COLO829 (cell line): ENCODE results near the gene SEMA4D.
"Not testable (repeated sequence)": the region's sequence is repeated elsewhere in the genome, so short reads cannot be mapped to it uniquely, and the experiment has no call there.

Experiments
- DNase-seq: peaks from one replicate; pipeline ENCODE4 v3.0.0; 2012; ENCODE audit warnings: low spot score

The SEMA4D gene

DNA sequence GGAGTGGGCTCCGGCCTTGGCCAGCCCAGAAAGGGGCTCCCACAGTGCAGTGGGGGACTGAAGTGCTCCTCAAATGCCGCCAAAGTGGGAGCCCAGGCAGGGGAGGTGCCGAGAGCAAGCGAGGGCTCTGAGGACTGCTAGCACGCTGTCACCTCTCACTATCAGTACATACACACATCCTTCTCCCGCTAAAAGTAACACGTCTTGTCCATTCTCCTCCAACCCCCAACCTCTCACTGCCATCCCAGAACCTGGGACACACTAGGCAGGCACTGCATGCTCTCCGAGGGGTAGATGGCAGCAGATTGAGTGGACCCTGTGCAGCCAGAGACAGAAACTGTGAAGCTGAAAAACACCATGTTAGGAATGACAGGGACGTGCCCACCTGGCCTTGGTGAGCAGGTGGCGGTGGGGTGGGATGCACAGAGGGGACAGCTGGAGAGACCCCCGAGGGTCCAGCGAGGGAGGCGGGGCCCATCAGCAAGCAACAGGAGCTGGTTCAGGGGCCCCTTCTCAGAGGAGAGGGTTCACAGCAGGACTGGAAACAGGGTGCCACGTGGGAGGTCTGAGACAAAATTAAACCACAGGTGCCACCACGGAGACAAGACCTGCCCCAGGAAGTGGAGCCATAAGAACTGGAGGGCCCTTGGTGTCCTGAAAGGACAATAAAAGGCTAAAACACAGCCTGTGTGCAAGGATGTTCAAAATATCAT, 16.9 kb downstream of the SEMA4D start:
- DNase-seq: no peak

DNA sequence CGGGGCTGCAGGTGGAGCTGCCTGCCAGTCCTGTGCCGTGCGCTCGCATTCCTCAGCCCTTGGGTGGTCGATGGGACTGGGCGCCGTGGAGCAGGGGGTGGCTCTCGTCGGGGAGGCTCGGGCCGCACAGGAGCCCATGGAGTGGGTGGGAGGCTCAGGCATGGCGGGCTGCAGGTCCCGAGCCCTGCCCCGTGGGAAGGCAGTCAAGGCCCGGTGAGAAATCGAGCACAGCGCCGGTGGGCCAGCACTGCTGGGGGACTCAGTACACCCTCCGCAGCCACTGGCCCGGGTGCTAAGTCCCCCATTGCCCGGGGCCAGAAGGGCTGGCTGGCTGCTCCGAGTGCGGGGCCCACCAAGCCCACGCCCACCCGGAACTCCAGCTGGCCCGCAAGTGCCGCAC, 17.5 kb downstream of the SEMA4D start:
- DNase-seq: not testable (repeated sequence)

DNA sequence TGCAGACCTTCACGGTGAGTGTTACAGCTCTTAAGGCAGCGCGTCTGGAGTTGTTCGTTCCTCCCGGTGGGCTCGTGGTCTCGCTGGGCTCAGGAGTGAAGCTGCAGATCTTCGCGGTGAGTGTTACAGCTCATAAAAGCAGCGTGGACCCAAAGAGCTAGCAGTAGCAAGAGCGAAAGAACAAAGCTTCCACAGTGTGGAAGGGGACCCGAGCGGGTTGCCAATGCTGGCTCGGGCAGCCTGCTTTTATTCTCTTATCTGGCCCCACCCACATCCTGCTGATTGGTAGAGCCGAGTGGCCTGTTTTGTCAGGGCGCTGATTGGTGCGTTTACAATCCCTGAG, 18.3 kb downstream of the SEMA4D start:
- DNase-seq: not testable (repeated sequence)

DNA sequence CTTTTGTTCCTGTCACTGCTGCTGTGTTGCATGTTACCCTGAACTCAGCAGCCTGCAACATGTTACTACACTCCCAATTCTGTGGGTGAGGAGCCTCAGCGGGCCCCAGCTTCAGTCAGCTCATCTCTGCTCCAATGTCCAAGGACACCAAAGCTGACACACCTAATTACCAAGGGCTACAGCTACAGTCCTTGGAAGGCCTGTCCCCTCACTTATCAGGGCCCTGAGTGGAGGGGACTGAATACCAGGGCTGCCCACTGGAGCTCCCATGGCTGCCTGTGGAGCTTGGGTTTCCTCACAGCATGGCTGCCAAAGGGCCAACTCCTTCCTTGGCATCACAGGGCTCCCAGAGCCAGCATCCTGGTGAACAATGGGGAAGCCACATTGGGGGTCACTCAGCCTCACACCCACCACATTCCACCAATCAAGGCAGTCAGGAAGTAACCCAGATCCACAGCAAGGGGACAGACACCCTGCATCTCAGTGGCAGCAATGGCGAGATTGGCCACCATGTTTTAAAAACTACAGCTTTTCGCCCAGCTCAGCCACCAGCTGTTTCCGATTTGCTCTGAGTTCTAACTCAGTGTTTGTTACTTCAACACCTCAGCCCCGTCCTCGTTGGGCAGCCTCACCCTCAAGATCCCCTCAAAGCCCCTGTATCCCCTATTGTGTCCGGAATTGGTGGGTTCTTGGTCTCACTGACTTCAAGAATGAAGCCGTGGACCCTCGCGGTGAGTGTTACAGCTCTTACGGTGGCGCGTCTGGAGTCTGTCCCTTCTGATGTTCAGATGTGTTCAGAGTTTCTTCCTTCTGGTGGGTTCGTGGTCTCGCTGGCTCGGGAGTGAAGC, 18.9 kb downstream of the SEMA4D start:
- no peak for DNase-seq

DNA sequence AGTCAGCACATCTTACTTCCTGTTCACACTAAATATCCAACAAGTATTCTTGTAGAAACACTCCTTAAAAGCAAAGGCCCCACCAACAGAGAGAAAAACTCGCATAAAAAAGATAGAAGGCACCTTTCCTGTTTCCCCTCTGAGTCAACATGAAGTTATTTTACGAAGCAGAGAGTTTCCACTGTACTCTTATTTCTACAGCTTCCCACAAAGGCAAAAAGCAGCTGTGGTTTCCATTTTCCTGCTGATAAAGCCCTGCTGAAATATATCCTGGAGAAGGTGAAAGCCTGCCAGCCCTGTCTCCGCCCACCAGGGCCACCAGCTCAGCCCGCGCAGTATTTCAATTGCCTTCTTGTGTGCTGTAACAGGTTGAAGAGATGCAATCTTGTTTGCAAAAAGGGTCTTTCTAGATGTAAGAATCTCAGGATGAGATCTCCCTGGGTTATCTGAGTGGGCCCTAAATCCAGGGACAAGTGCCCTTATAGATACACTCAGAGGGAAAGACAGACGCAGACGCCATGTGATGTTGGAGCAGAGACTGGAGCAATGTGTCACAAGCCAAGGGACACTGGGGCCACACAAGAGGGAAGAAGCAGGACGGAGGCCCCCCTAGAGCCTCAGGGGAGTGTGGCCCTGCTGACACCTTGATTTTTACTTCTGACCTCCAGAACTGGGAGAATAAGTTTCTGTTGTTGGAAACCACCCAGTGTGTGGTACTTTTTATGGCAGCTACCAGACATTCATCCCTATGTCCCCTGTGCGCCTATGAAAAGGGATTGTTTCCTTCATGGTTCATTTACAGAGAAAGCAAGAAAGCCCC, 19.9 kb downstream of the SEMA4D start:
- peak; percentile 18 for DNase-seq

DNA sequence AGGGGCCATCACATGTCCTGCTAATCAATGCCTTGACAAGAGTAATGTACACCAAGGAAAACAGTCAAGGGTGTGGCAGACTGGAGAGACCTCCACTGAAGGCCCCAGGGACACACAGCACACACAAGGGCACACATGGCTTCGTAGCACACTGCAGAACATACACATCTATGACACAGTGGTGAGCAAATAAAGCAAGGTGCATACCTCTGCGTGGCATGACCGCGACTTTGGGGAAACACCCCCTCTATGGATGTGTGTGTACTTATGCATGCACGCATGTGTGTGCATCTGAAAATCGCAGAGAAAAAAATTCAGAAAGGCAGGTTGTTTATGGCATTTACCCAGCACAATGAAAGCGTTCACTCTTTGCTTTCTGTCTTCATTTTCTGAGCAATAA, 20.5 kb downstream of the SEMA4D start:
- no peak for DNase-seq

DNA sequence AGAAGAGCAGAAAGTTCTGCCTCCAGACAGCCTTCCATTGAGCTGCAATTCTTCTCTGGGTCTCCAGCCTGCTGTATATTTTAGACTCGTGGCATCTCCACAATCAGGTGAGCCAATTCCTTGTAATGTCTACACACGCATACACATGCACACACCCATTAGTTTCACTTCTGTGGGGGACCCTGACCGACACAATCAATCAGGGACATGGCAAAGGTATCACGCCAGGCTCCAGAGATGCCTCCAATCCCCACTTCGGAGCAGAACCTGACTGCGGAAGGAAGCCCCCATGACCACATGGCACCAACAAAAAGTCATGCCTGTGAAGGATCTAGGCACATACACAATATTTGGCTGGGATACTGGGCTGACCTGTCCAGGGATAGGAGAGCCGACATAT, 21.4 kb downstream of the SEMA4D start:
- DNase-seq: no peak

DNA sequence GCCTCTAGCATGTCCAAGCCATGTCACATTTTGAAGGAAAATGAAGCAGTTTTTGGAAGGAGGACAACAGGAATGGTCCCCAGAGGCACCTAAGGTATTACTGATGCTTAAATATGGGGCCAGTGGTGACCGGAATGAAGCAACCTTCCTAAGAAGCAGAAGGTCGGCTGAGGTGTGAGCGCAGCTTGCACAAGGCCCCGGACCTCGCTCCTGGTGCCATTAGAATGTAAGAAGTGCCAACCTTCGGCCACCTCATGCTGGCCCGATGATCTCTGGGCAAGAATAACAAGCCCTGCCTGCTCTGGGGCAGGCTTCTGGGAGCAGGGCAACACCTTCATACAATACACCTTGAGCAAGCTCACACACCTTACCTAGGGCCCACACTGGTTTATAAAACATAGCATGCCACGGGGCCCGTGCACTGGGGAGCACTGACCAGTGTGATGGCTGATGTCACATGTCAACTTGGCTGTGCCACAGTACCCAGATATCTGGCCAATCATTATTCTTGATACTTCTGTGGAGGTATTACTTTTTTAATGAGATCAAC, 21.9 kb downstream of the SEMA4D start:
- DNase-seq: no peak

DNA sequence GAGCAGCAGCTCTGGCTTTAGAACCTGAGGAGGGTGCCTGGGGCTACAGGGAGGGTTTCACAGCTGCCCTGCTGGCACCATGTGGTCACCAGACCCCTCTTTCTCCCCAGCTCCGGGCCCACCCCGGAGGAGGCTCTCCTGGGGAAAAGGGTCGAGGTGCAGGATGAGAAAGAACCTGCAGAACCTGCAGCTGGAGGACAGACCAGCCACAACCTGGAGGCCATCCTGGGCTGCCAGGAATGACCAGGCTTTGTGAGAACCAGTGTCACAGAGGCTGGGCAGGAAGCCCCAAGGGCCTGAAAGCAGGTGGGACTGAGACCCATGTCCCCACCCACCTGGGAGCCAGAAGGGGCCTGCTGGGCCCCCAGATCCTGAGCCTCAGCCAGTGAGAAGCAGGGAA, 23.0 kb downstream of the SEMA4D start:
- DNase-seq: no peak

DNA sequence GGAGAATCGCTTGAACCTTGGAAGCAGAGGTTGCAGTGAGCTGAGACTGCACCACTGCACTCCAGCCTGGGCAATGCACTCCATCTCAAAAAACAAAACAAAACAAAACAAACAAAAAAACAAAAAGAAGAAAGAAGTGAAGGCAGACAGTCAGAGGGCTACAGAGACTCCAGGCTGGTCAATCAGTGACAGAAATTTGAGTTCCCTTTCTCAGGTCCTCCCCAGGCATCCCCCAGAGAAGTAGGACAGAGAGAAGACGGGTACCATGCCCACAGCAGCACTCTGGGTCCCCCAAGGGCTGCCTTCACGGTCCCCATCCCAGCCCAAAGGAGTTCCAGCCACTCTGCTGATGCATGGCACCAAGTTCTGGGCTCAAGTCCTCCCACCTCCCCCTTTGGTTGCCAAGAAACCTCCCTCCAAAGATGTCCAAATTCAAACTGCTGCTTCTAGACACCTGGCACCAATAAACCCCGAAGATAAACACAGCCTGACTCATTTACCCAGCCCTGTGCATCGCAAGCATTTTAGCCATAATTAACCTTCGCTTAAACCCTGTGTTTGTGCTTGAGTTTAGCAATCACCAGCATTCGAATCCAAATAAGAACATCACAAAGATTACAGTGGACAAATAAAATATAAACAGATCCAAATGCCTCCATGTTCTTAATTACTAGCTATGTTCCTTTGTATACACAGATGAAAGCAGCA, 24.0 kb downstream of the SEMA4D start:
- DNase-seq: no peak

DNA sequence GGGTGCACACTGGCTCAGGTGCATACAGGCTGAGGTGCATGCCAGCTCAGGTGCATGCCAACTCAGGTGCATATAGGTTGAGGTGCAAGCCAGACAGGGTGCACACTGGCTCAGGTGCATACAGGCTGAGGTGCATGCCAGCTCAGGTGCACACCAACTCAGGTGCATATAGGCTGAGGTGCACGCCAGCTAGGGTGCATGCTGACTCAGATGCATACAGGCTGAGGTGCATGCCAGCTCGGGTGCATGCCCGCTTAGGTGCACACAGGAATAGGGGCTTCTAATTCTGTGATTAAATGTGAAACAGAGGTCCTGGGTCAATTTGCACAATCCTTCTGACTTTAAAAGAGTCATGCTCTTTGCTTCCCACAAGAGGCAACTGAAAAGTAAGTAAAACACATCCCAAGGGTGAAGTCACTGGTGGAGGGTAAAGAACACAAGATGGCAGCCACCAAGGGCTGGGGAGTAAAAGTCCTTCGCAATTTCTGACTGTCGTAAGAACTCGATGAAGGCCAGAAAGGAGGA, 26.1 kb downstream of the SEMA4D start:
- not testable (repeated sequence) for DNase-seq

DNA sequence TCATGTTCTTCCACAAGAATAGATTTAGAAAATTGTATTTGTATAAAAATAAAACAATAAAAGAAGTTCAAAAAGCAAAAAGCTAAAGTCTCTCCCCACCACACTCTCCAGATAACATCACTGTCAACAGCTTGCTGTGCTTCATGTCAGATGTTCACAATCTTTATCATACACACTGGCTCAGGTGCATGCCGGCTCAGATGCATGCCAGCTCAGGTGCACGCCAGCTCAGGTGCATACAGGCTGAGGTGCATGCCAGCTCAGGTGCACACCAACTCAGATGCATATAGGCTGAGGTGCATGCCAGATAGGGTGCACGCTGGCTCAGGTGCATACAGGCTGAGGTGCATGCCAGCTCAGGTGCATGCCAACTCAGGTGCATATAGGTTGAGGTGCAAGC, 26.5 kb downstream of the SEMA4D start:
- DNase-seq: no peak

DNA sequence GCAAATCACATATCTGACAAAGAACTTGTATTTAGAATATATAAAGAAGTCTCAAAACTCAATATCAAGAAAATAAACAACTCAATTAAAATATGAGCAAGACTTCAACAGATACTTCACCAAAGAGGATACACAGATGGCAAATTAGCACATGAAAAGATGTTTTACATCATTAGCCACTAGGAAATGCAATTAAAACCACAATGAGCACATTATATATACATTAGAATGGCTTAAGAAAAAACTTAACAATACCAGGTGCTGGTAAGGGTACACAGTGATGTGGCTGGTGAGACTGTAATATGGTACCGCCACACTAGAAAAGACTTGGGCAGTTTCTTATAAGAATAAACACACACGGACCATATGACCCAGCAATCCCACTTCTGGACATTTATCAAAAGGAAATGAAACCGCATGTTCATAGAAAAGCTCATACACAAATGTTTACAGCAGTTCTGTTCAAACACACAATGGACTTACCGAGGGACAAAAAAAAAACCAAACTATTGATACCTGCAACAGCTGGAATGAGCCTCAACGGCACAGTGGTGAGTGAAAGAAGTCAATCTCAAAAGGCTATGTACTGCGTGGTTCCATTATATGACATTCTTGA, 27.6 kb downstream of the SEMA4D start:
- DNase-seq: no peak

DNA sequence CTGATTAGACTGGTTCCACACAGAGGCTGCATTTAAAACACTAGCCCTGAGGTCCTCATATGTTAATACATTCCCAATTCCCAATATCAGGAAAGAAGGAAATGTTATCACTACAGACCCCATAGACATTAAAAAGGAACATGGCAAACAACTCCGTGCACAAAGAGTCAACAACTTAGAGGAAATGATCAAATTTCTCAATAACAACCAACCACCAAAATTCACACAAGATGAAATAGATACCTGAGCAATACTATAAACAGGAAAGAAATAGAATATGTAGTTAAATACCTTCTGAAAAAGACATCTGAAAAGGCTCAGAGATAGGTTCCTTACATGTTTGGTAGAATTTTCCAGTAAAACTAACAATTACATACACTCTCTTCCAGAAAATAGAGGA, 28.9 kb downstream of the SEMA4D start:
- DNase-seq: no peak

DNA sequence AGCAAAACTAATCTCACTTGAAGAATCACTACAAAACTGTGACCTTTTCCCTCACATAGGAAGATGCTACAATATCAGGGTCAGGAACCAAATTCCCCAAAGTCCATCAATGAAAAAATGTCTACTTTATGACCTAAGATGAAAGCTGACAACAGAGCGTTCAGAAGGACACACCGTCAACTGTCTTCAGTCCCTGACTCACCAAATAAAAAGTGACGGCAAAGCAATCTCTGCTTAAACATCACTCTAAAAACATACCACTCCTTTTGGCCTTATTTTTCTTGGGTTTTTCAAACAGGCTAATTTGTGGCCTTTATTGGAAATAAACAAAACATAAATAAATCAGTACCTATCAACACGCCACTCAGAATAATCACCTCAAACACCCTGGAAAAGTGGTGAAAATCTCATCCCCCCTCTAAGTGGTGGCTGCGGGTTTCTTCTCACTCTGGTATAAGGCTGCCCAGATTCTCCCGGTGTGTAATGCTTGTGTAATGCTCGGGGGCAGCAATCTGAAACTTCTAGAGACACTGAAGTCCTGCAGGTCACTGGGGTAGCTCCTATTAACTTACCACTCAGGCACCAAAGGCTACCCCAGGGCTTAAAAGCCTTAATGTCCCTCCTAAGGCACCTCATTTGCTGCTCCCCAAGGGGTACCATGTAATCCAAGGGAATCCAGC, 29.5 kb downstream of the SEMA4D start:
- no peak for DNase-seq

DNA sequence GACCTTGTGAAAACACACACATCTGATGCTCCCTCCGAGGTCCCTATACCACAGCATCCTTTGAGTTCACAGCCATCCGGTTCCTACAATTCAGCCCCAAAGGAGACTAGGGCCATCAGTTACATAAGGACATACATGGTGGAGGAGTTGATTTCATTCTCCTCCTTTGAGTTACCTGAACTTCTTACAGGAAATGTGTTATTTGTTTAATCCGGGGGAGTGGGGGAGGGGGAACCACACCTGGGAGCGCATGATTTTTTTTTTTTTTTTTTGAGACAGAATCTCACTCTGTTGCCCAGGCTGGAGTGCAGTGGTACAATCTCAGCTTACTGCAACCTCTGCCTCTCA, 30.7 kb downstream of the SEMA4D start:
- DNase-seq: no peak

DNA sequence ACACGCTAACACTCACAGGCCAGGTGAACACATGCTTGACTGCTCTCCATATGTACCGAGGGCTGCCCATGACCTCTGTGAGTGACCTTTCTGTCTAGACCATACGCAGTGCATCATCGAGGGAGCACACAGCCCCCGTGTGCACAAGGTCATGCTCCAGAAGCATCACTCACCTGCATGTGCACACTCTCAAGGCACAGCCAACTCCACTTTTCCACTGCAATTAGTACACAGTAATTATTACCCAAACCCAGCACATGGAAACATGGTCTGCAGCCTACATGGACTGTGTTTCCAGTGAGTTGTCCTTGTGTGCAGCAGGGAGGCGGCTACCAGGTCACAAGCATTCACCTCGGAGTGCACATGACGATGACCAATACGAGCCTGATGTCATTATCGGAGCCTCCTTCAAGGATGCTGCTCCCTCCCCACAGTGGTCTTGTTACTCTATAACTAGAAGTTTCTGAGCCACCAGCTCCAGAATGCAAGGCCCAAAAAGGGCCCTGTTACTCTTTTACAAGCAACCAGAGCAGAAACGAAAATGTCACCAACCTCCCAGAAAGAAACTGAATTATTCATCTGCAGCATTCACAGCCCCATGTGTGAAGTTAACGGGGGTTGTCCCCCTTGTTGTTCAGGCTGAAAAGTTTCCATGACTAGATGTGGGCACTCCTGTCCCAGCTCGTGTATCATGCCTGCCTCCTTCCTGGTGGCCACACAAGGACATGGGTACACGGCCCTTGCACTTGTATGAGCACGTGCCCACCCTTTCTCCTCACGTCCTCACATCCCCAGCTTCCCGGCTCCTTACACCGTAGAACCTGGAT, 31.2 kb downstream of the SEMA4D start:
- no peak for DNase-seq

DNA sequence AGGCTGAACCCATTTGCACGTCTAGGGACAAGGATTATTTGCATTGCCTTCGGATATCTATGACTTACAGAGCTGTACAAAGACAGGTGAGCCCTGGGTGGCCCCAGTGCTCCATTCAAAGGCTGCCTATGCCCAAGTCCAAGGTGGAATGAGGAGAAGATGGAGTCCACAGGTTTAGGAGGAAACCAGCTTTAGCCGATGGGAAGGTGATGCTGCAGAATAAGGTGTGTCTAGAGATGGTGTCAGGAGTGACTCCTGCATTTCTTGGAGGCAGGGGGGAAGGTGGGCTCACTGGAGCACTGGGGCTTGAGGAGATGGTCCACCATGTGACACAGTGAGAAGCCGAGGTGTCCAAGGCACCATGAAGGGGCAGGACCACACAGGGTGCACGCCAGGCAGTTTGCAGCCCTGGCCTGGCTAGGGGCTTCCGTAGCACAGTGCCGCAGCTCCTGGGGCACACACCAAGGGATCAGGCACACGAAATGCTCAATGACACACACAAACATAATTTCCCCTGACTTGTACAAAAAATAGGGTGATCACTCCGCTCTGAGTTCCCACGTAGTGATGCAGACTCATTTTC, 32.1 kb downstream of the SEMA4D start:
- no peak for DNase-seq

DNA sequence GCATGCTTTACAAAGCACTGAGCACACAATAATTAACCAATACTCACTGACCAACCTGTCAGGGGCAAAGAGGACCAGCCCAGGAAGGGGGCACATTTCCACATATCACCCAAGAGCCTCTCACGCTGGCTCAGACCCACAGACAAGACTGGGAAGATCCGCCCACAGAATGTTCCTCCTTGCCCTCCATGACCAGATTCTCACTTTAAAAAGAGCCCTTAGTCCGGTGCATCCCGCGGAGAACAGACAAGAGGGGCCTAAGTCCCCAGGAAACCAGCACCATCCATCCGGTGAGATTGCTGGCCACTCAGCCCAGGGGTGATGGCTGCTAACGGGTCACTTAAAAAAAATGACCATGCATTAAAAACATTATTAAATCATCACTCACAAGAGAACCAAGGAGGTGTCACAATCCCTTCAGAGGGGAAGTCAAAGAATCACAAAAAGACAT, 32.9 kb downstream of the SEMA4D start:
- no peak for DNase-seq
